ENCODE data around the gene NMNAT3. TPM values are rescaled to one million over a fixed set of nuclear protein-coding genes. Genes with fewer than 3 reads are reported as not detected.

The NMNAT3 gene
- total RNA-seq, 1 experiment from 2014 or later, result 1.0 TPM

- no peak overlapping the region for H3K27ac Mint-ChIP-seq (ENCODE audit: low read depth, unreplicated experiment)
- BruUV-seq (replicated peaks), result no TSS peak
- no peaks in the 10 kb centered on the region for H3K9me3 Mint-ChIP-seq (ENCODE audit: unreplicated experiment)
- DNase-seq (ENCODE audit: unreplicated experiment), result no peak
- peaks cover 6% of the 10 kb centered on the region for H3K36me3 Mint-ChIP-seq (ENCODE audit: insufficient read depth, unreplicated experiment)
- ChIA-PET CTCF (interaction anchor here (7.7 kb wide), 1 partner anchor 21 kb away, joined by 34 read pairs; no protein-coding TSS in a partner anchor), POLR2A (no interaction called here)
- H3K27me3 Mint-ChIP-seq (ENCODE audit: insufficient read depth, unreplicated experiment), result no peaks in the 10 kb centered on the region
- no peak for TF ChIP-seq CTCF (IDR thresholded peaks at IDR 0.05; ENCODE audit: unreplicated experiment)
- intact Hi-C loops (cut with micrococcal nuclease), result no loop called here
- H3K4me1 Mint-ChIP-seq (ENCODE audit: insufficient read depth, unreplicated experiment), result peaks cover 1% of the 10 kb centered on the region
- no peak overlapping the region for H3K4me3 Mint-ChIP-seq (ENCODE audit: unreplicated experiment)
Measured at GRCh38 chr3:139540651-139541531, 136.9 kb downstream of the NMNAT3 start.

- H3K4me1 Mint-ChIP-seq (ENCODE audit: insufficient read depth, unreplicated experiment), result peaks cover 21% of the 10 kb centered on the region
- H3K27me3 Mint-ChIP-seq (ENCODE audit: insufficient read depth, unreplicated experiment), result no peaks in the 10 kb centered on the region
- BruUV-seq (replicated peaks), result no TSS peak
- no peaks in the 10 kb centered on the region for H3K9me3 Mint-ChIP-seq (ENCODE audit: unreplicated experiment)
- DNase-seq (ENCODE audit: unreplicated experiment), result no peak
- H3K27ac Mint-ChIP-seq (ENCODE audit: low read depth, unreplicated experiment), result no peak overlapping the region
- ChIA-PET CTCF (no interaction called here), POLR2A (no interaction called here)
- H3K36me3 Mint-ChIP-seq (ENCODE audit: insufficient read depth, unreplicated experiment), result peaks cover 6% of the 10 kb centered on the region
- TF ChIP-seq CTCF (IDR thresholded peaks at IDR 0.05; ENCODE audit: unreplicated experiment), result no peak
- intact Hi-C loops (cut with micrococcal nuclease), result no loop called here
- no peak overlapping the region for H3K4me3 Mint-ChIP-seq (ENCODE audit: unreplicated experiment)
Measured at GRCh38 chr3:139538733-139539132, 139.0 kb downstream of the NMNAT3 start.

GRCh38 chr3:139537795-139538621 lies 139.8 kb downstream of the NMNAT3 start:
- BruUV-seq (replicated peaks), result no TSS peak
- ChIA-PET CTCF (interaction anchor here (0.7 to 0.8 kb wide), 2 partner anchors 21 to 110 kb away, joined by 3 to 5 read pairs; no protein-coding TSS in a partner anchor), POLR2A (no interaction called here)
- Mint-ChIP-seq H3K36me3 (ENCODE audit: insufficient read depth, unreplicated experiment) (peaks cover 6% of the 10 kb centered on the region), H3K27me3 (ENCODE audit: insufficient read depth, unreplicated experiment) (no peaks in the 10 kb centered on the region), H3K27ac (ENCODE audit: low read depth, unreplicated experiment) (no peak overlapping the region), H3K9me3 (ENCODE audit: unreplicated experiment) (no peaks in the 10 kb centered on the region), H3K4me1 (ENCODE audit: insufficient read depth, unreplicated experiment) (peaks cover 26% of the 10 kb centered on the region), H3K4me3 (ENCODE audit: unreplicated experiment) (no peak overlapping the region)
- intact Hi-C loops (cut with micrococcal nuclease), result no loop called here
- TF ChIP-seq CTCF (IDR thresholded peaks at IDR 0.05; ENCODE audit: unreplicated experiment), result no peak
- DNase-seq (ENCODE audit: unreplicated experiment), result no peak

- Mint-ChIP-seq H3K4me3 (ENCODE audit: unreplicated experiment) (no peak overlapping the region), H3K27me3 (ENCODE audit: insufficient read depth, unreplicated experiment) (no peaks in the 10 kb centered on the region), H3K36me3 (ENCODE audit: insufficient read depth, unreplicated experiment) (peaks cover 6% of the 10 kb centered on the region), H3K4me1 (ENCODE audit: insufficient read depth, unreplicated experiment) (peaks cover 30% of the 10 kb centered on the region), H3K9me3 (ENCODE audit: unreplicated experiment) (no peaks in the 10 kb centered on the region), H3K27ac (ENCODE audit: low read depth, unreplicated experiment) (no peak overlapping the region)
- DNase-seq (ENCODE audit: unreplicated experiment), result peak; percentile 53
- BruUV-seq (replicated peaks), result no TSS peak
- intact Hi-C loops (cut with micrococcal nuclease), result no loop called here
- ChIA-PET CTCF (interaction anchor here (0.8 kb wide), 1 partner anchor 109 kb away, joined by 5 read pairs; no protein-coding TSS in a partner anchor), POLR2A (no interaction called here)
- no peak for TF ChIP-seq CTCF (IDR thresholded peaks at IDR 0.05; ENCODE audit: unreplicated experiment)
Measured at GRCh38 chr3:139537361-139537760, 140.4 kb downstream of the NMNAT3 start.
